Motor neuron (in vitro differentiated cells): ENCODE data around the gene HK2. TPM values are rescaled to one million over a fixed set of nuclear protein-coding genes. Genes with fewer than 3 reads are reported as not detected.
"Not testable (repeated sequence)": the region's sequence is repeated elsewhere in the genome, so short reads cannot be mapped to it uniquely, and the experiment has no call there.

Experiments
- ATAC-seq, 8 experiments: fragments of 200-7000 bp; cut with Tn5 transposase; replicated peaks in 6 of 8; 2 replicates each; pipeline ENCODE4 v1.8.0; 2021; ENCODE audit warnings: mild to moderate bottlenecking in 8 of 8, moderate library complexity in 8 of 8
- H3K27ac ChIP-seq, 2 donors: fragments of 250-450 bp; sonication (Bioruptor Pico); 2 replicates each; pipeline ENCODE4 v1.9.0; 2021; ENCODE audit warnings: antibody characterized with exemption in 2 of 2, mild to moderate bottlenecking in 2 of 2, moderate library complexity in 1 of 2
- H3K4me1 ChIP-seq, 2 donors: fragments of 250-450 bp; sonication (Bioruptor Pico); replicated peaks in 1 of 2; 2 replicates each; pipeline ENCODE4 v1.6.1; 2021; ENCODE audit warnings: antibody characterized with exemption in 2 of 2, mild to moderate bottlenecking in 2 of 2, moderate library complexity in 1 of 2
- H3K4me3 ChIP-seq, 5 donors: fragments of 250-450 bp; sonication (Bioruptor Pico); 2 replicates each; pipeline ENCODE4 v1.9.0; 2021; ENCODE audit warnings: antibody characterized with exemption in 5 of 5, mild to moderate bottlenecking in 5 of 5, moderate library complexity in 4 of 5
- WGBS, 10 experiments: fragments of 450-650 bp; shearing (Covaris generic); methylation state at CpG; one replicate each; pipeline ENCODE4 v1.0.0; 2022; 5-methylcytosine and 5-hydroxymethylcytosine counted together
- in situ Hi-C, 9 experiments: fragments of 400-800 bp; cut with MboI; loops; one replicate each; pipeline ENCODE4 v1.15.0; 2021; ENCODE audit warnings: low sequenced_read_pairs in 9 of 9, low pct_unique_long_range_greater_than_20kb in 2 of 9; ENCODE audit not compliant: unreplicated experiment in 9 of 9
- total RNA-seq, 8 experiments: library from RNA; unstranded; fragments of 300-600 nt; gene quantifications; 2 replicates each; pipeline versions ENCODE4 v1.2.3 to v1.2.4, GENCODE V29; 2022

The HK2 gene
- total RNA-seq, 8 experiments from 2014 or later = 8.0 to 47.6 (median 21.0) TPM

- no peak overlapping the region for H3K27ac ChIP-seq
- 50 to 100% (median 86%) methylated on average over 1 to 3 of the region's 3 CpGs; no CpG with 5 or more reads in 1 of the 10 experiments for WGBS, 10 experiments
- no peak for ATAC-seq
- peaks cover 14% of the 10 kb centered on the region in 2 donors for H3K4me1 ChIP-seq
- no peak overlapping the region for H3K4me3 ChIP-seq
- in situ Hi-C loops = no loop called here
These were observed 12.5 kb upstream of the HK2 start for GRCh38 chr2:74821177-74822126.

DNA sequence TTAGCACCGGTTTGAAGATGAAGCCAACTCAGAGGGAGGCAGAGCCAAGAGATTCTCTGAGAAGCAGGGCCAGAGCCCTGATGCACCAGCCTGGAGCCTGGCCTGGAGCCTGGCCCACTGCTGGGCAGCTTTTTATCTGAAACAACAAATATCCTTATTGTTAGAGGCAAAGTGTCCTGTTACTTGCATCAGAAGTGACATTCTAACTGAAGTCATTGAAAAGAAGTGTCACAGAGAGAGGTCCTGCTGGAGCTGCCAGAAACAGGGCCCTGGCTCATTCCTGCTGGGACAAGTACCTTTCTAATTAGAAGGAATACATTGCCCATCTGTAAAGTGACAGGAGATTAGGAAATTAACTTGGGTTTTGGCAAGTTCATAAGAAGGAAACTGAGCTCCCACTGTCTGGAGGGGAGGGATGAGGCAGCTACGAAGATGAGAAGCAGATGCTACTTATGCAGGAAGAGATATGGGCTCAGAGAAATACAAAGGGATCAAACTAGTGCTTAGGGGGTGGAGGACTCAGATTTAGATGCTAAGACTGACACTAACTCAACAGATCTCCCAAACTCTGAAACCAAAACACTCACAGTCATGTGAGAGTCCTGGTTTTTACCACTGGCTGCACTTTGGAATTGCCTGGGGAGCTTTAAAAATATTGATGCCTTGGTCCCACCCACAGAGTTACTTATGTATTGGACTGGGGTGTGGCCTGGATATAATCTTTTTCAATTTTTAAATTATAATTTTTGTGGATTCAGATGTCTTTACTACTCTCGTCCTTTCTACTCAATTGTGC lies 11.0 kb upstream of the HK2 start:
- in situ Hi-C loops = no loop called here
- 4 to 83% (median 44%) methylated on average over 1 to 3 of the region's 3 CpGs for WGBS, 10 experiments
- Histone ChIP-seq H3K4me3 (no peak overlapping the region), H3K4me1 (peaks cover 7 to 8% of the 10 kb centered on the region in 2 donors), H3K27ac (peak overlapping the region in 1 of 2 donors; percentile 41)
- ATAC-seq = peak in 5 of 8 experiments; percentile 8 to 48 (median 42)

- no peak overlapping the region for H3K4me3 ChIP-seq
- in situ Hi-C loops = no loop called here
- H3K27ac ChIP-seq = no peak overlapping the region
- H3K4me1 ChIP-seq = peaks cover 7 to 8% of the 10 kb centered on the region in 2 donors
- ATAC-seq = no peak
- 37 to 100% (median 68%) methylated on average over 2 to 4 of the region's 4 CpGs for WGBS, 10 experiments
These were observed 9.2 kb upstream of the HK2 start for GRCh38 chr2:74824679-74825078.

DNA sequence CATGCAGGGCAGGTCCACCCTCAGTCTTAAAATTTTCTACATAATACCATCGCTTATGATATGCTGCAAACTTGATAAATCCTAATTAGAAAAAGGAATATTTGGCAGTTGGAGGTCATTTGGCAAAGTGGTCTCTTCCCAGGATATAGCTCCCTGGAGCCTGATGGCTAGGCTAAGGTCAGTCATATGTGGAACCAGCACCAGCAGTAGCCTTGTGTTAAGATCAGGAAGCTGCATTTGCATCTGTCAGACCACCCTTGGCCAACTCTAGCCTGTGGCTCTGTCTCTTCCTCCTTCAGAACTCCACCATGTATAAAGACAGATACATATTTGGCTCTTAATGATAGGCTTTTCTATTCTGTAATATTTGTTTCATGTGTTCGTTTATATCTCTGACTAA lies 5.4 kb upstream of the HK2 start:
- in situ Hi-C loops = no loop called here

GRCh38 chr2:74831693-74832530 lies 2.0 kb upstream of the HK2 start:
- peak in 2 of 8 experiments; percentile 13 to 26 for ATAC-seq
- H3K27ac ChIP-seq = no peak overlapping the region
- in situ Hi-C loops = no loop called here
- H3K4me3 ChIP-seq = no peak overlapping the region
- 20 to 87% (median 69%) methylated on average over 1 to 6 of the region's 7 CpGs for WGBS, 10 experiments
- H3K4me1 ChIP-seq = peaks cover 7 to 10% of the 10 kb centered on the region in 2 donors

More for the DNA sequence above, 5.4 kb upstream of the HK2 start:
- ATAC-seq = peak in 1 of 8 experiments; percentile 7
- 15 to 70% (median 47%) methylated on average over 1 to 2 of the region's 2 CpGs; no CpG with 5 or more reads in 2 of the 10 experiments for WGBS, 10 experiments
- Histone ChIP-seq H3K27ac (no peak overlapping the region), H3K4me1 (peaks cover 0 to 4% of the 10 kb centered on the region in 2 donors), H3K4me3 (no peak overlapping the region)

GRCh38 chr2:74834234-74834791 lies 386 bp downstream of the HK2 start:
- WGBS, 10 experiments = 0 to 7% (median 2%) methylated on average over 6 to 9 of the region's 51 CpGs; no CpG with 5 or more reads in 7 of the 10 experiments

GRCh38 chr2:74834792-74835755 lies 1.1 kb downstream of the HK2 start:
- peaks cover 7 to 20% of the 10 kb centered on the region in 2 donors for H3K4me1 ChIP-seq

More at GRCh38 chr2:74834234-74834791, 386 bp downstream of the HK2 start:
- peak in 4 of 8 experiments; percentile 2 to 9 (median 6) for ATAC-seq
- in situ Hi-C loops, H3K27ac ChIP-seq: not testable (repeated sequence)
- Histone ChIP-seq H3K4me3 (peak overlapping the region; percentile 41 to 82 (median 56)), H3K4me1 (peaks cover 7 to 20% of the 10 kb centered on the region in 2 donors)

GRCh38 chr2:74835831-74836674 lies 2.1 kb downstream of the HK2 start:
- H3K27ac ChIP-seq = no peak overlapping the region
- no peak for ATAC-seq
- WGBS, 10 experiments = 0 to 28% (median 11%) methylated on average over 4 to 10 of the region's 15 CpGs; no CpG with 5 or more reads in 2 of the 10 experiments
- in situ Hi-C loops = no loop called here
- peaks cover 7 to 20% of the 10 kb centered on the region in 2 donors for H3K4me1 ChIP-seq
- H3K4me3 ChIP-seq = peak overlapping the region; percentile 41 to 82 (median 56)

More at GRCh38 chr2:74834792-74835755, 1.1 kb downstream of the HK2 start:
- 0 to 4% (median 1%) methylated on average over 3 to 18 of the region's 87 CpGs; no CpG with 5 or more reads in 5 of the 10 experiments for WGBS, 10 experiments
- peak overlapping the region; percentile 41 to 82 (median 56) for H3K4me3 ChIP-seq
- in situ Hi-C loops = no loop called here
- ATAC-seq = peak; percentile 19 to 60 (median 24)
- peak overlapping the region in 1 of 2 donors; percentile 17 for H3K27ac ChIP-seq

GRCh38 chr2:74836675-74837401 lies 2.9 kb downstream of the HK2 start:
- in situ Hi-C loops = no loop called here
- WGBS, 10 experiments = 20 to 61% (median 41%) methylated on average over 1 to 7 of the region's 9 CpGs; no CpG with 5 or more reads in 1 of the 10 experiments
- ATAC-seq = no peak
- Histone ChIP-seq H3K4me1 (peaks cover 7 to 20% of the 10 kb centered on the region in 2 donors), H3K4me3 (peak overlapping the region in 4 of 5 donors; percentile 41 to 82 (median 68)), H3K27ac (no peak overlapping the region)

- WGBS, 10 experiments = 70 to 100% (median 95%) methylated on average over 1 to 2 of the region's 2 CpGs; no CpG with 5 or more reads in 2 of the 10 experiments
- Histone ChIP-seq H3K4me1 (peaks cover 0 to 12% of the 10 kb centered on the region in 2 donors), H3K4me3 (no peak overlapping the region), H3K27ac (no peak overlapping the region)
- peak in 1 of 8 experiments; percentile 53 for ATAC-seq
- in situ Hi-C loops = no loop called here
These were observed 7.7 kb downstream of the HK2 start for GRCh38 chr2:74841641-74842040.
